Nephron progenitor cell (in vitro differentiated cells): Measurements from ENCODE around the gene ADIPOR1.

Experiments
- DNase-seq: peaks from one replicate; pipeline ENCODE4 v3.0.0; 2021
- H3K27ac Mint-ChIP-seq: 2 replicates; pipeline ENCODE4 v1.8.0; 2021; ENCODE audit warnings: mild to moderate bottlenecking, moderate library complexity, mixed read lengths
- H3K27me3 Mint-ChIP-seq: 2 replicates; pipeline ENCODE4 v1.8.0; 2021; ENCODE audit warnings: mild to moderate bottlenecking, low read depth, mixed read lengths; ENCODE audit not compliant: poor library complexity
- H3K36me3 Mint-ChIP-seq: 2 replicates; pipeline ENCODE4 v1.8.0; 2021; ENCODE audit warnings: low read depth, mixed read lengths
- H3K4me1 Mint-ChIP-seq: 2 replicates; pipeline ENCODE4 v1.8.0; 2021; ENCODE audit warnings: mixed read lengths
- H3K4me3 Mint-ChIP-seq: 2 replicates; pipeline ENCODE4 v1.8.0; 2021; ENCODE audit warnings: mild to moderate bottlenecking, moderate library complexity, mixed read lengths
- H3K9me3 Mint-ChIP-seq: 2 replicates; pipeline ENCODE4 v1.8.0; 2021; ENCODE audit warnings: mild to moderate bottlenecking, moderate library complexity, mixed read lengths
- TF ChIP-seq, protein P1 (sequence below): fragments of 200-600 bp; sonication (generic); IDR thresholded peaks from 2 replicates; pipeline ENCODE4 v1.5.0; 2021; ENCODE audit warnings: antibody characterized with exemption

The ADIPOR1 gene

GRCh38 chr1:202976633-202977032 lies 18.5 kb upstream of the ADIPOR1 start:
- Mint-ChIP-seq H3K27me3 (peaks cover 84% of the 10 kb centered on the region), H3K4me1 (no peaks in the 10 kb centered on the region), H3K9me3 (no peaks in the 10 kb centered on the region), H3K27ac (no peak overlapping the region), H3K36me3 (no peaks in the 10 kb centered on the region), H3K4me3 (no peak overlapping the region)
- DNase-seq = no peak
- TF ChIP-seq, protein P1, sequence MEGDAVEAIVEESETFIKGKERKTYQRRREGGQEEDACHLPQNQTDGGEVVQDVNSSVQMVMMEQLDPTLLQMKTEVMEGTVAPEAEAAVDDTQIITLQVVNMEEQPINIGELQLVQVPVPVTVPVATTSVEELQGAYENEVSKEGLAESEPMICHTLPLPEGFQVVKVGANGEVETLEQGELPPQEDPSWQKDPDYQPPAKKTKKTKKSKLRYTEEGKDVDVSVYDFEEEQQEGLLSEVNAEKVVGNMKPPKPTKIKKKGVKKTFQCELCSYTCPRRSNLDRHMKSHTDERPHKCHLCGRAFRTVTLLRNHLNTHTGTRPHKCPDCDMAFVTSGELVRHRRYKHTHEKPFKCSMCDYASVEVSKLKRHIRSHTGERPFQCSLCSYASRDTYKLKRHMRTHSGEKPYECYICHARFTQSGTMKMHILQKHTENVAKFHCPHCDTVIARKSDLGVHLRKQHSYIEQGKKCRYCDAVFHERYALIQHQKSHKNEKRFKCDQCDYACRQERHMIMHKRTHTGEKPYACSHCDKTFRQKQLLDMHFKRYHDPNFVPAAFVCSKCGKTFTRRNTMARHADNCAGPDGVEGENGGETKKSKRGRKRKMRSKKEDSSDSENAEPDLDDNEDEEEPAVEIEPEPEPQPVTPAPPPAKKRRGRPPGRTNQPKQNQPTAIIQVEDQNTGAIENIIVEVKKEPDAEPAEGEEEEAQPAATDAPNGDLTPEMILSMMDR = no peak

GRCh38 chr1:202974856-202975255 lies 16.7 kb upstream of the ADIPOR1 start:
- Mint-ChIP-seq H3K4me1 (no peaks in the 10 kb centered on the region), H3K27ac (no peak overlapping the region), H3K9me3 (no peaks in the 10 kb centered on the region), H3K27me3 (peaks cover 78% of the 10 kb centered on the region), H3K36me3 (no peaks in the 10 kb centered on the region), H3K4me3 (no peak overlapping the region)
- TF ChIP-seq, protein P1 = no peak
- DNase-seq = no peak

DNA sequence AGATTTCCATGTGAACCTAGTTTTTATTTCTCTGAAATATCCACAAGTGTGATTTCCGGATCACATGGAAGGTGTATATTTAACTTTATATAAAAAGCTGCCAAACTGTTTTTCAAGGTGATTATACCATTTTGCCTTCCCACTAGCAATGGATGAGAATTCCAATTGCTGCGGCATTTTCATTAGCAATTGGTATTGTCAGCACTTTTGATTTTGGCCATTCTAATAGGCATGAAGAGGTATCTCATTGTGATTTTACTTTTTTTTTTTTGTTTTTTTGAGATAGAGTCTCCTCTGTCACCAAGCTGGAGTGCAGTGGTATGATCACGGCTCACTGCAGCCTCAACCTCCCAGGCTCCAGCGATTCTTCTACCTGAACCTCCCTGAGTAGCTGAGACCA lies 13.9 kb upstream of the ADIPOR1 start:
- peaks cover 18% of the 10 kb centered on the region for H3K4me1 Mint-ChIP-seq
- no peaks in the 10 kb centered on the region for H3K9me3 Mint-ChIP-seq
- H3K4me3 Mint-ChIP-seq = no peak overlapping the region
- TF ChIP-seq, protein P1 = no peak
- H3K27ac Mint-ChIP-seq = no peak overlapping the region
- H3K36me3 Mint-ChIP-seq = no peaks in the 10 kb centered on the region
- DNase-seq = no peak
- H3K27me3 Mint-ChIP-seq = peaks cover 60% of the 10 kb centered on the region

GRCh38 chr1:202968895-202969295 lies 10.8 kb upstream of the ADIPOR1 start:
- peak; percentile 28 for DNase-seq
- Mint-ChIP-seq H3K27me3 (peaks cover 32% of the 10 kb centered on the region), H3K4me3 (peak overlapping the region; percentile 66), H3K4me1 (peaks cover 23% of the 10 kb centered on the region), H3K9me3 (no peaks in the 10 kb centered on the region), H3K27ac (no peak overlapping the region), H3K36me3 (no peaks in the 10 kb centered on the region)
- TF ChIP-seq, protein P1 = peak; percentile 55

DNA sequence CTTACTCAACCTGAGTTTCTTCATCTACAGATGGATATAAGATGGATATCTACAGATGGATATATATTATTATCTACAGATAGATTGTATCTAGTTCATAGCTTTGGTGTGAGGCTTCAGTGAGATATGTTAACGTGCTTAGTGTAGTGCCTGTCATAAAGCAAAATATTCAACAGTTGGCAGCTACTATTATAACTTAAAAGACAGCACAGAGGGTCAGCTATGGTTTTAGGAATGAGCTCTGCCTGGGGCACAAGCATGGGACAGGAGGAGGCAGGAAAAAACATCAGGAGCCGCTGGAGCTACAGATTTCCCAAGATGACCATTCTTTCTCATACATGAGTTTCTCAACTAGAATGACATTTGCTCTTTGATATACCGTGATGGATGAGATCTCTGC lies 10.2 kb upstream of the ADIPOR1 start:
- no peak for DNase-seq
- TF ChIP-seq, protein P1 = no peak
- Mint-ChIP-seq H3K27me3 (peaks cover 26% of the 10 kb centered on the region), H3K36me3 (no peaks in the 10 kb centered on the region), H3K4me3 (peak overlapping the region; percentile 90), H3K9me3 (no peaks in the 10 kb centered on the region), H3K27ac (no peak overlapping the region), H3K4me1 (peaks cover 23% of the 10 kb centered on the region)

- Mint-ChIP-seq H3K9me3 (no peaks in the 10 kb centered on the region), H3K27me3 (peaks cover 21% of the 10 kb centered on the region), H3K36me3 (peaks cover 2% of the 10 kb centered on the region), H3K4me1 (peaks cover 23% of the 10 kb centered on the region), H3K27ac (no peak overlapping the region), H3K4me3 (peak overlapping the region; percentile 90)
- TF ChIP-seq, protein P1 = no peak
- no peak for DNase-seq
These were observed 9.7 kb upstream of the ADIPOR1 start for GRCh38 chr1:202967684-202968281.
